Nucleus accumbens (tissue), 56 donors: ENCODE results near the gene CASP9.

Experiments
- DNase-seq, 56 donors: peaks; one replicate each; lab custom pipeline; 2025; lab: John Stamatoyannopoulos, UW

Gene CASP9

DNA sequence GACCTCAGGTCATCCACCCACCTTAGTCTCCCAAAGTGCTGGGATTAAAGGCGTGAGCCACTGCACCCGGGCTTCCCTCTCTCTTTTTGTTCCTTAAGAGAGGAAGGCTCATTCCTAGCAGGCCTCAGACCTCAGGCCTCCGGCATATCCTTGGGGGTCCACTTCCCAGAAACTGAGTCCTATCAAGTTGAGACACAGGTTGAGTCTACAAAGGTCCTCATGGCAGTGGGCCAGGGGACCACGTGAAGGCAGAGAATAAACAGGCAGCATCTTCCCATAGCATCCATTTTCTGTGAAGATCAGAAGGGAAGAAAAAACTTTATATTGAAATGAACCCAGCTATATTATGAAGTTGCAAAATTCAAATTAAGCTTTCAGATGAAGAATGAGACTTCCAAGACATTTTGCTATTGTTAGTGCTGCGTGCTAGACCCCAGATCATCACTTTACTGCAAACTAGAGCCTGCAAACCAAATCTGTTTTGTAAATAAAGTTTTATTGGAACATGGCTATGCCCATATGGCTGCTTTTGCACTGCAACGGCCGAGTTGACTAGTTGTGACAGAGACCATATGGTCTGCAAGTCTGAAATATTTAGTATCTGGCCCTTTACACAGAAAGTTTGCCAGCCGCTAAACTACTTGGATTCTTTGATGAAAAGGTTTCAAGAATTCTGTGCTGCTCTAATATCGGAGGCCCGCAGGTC lies 71.0 kb downstream of the CASP9 start:
- DNase-seq: no peak

DNA sequence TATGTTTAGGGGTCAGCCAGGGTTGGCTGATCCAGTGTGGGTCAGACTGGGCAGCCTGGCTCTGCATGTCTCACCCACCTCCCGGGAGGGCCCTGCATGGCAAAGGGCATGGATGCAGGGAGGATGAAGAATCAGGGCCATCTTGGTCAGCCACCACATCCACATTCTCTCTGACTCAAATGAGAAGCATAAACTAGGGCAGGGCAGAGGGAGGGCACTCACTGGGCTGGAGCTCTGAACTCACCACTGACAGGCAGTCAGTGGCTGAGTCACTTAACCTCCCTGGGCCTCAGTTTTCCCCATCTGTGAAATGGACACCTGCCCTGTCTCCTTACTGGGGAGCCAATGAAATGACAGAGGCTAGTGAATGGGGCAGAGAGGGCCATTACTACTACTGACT lies 71.8 kb downstream of the CASP9 start:
- no peak for DNase-seq

DNA sequence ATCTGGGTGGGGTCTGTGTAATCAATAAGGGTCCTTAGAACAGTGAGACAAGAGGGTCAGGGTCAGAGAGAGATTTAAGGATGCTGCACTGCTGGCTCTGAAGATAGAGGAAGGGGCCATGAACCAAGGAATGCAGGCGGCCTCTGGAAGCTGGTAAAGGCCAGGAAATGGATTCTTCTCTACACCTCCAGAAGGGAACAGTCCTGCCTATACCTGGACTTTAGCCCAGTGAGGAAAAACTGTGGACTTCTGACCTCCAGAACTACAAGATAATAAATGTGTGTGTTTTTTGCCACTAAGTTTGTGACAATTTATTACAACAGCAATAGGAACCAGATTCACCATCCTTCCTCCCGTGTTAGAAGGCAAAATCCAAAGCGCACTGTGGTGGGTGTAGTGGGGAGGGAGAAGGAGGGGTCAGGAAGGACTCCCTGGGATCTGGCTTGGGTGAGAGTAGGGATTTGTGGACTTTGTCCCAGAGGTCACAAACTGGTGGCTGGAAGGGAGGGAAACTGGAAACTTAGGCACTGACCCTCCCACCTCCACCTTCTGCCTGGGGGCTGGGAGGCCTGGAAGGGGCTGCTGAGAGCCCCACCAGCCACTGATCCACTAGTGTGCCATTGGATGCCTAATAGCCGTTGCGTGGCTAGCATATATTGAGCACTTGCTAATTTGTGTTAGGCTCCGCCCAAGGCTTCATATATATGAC lies 72.8 kb downstream of the CASP9 start:
- DNase-seq: no peak

DNA sequence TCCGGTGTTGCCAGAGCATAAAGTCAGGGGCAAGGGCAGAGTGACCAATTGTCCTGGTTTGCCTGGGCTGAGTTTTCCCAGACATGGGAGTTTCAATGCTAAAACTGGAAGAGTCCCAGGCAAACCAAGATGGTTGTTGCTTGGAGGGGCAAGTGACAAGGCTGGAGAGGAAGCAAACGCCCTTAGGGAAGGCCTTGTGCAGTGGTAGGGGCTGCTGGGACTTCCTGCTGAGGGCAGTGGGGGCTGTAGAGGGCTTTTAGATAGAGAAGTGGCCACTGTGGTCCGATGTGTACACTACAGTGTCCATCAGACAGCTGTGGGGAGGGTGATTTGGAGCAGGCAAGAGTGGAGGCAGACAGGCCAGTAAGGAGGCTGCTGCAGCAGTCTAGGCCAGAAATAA lies 74.4 kb downstream of the CASP9 start:
- DNase-seq: no peak

DNA sequence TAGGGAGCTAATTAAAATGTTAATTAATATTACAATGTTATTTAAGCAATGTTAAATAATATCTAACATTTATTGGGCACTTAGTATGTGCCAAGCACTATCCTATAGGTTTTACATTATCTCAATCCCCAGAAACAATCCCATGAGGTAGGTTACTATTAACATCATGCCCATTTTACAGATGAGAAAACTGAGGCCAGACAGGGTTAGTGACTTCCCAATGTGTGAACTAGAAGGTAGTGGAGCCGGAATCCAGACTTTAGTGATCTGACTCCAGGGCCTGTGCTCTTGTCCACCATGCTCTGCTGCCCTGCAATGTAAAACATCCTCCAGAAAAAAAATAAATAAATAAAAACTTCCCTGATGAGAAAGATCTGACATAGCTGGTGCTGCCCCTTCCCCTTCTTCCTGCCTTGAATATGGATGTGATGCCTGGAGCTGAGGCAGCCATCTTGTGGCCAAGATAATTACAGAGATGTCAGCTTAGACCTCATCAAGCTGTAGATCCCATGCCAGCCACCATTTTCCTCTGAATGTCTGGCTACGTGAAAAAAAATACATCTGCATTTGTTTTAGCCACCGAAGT lies 75.0 kb downstream of the CASP9 start:
- no peak for DNase-seq

DNA sequence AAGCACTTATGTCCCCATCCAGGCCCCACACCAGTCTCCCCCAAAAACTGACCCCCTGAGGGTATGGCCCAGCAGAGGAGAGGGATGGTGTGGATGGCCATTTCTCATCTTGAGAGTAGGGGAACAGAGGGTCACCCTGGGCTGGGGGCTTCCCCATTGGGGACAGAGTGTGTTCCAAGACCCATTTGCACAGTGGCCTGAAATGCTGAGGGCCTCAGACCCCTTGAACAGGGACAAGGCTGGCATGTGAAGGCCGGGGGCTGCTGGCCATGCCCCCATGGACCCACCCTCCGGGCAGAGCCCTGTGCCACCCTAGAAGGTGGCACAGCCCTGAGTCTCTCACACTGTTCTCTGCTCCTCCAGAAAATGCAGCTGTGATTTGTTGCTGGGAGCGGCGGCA lies 77.8 kb downstream of the CASP9 start:
- DNase-seq: no peak

DNA sequence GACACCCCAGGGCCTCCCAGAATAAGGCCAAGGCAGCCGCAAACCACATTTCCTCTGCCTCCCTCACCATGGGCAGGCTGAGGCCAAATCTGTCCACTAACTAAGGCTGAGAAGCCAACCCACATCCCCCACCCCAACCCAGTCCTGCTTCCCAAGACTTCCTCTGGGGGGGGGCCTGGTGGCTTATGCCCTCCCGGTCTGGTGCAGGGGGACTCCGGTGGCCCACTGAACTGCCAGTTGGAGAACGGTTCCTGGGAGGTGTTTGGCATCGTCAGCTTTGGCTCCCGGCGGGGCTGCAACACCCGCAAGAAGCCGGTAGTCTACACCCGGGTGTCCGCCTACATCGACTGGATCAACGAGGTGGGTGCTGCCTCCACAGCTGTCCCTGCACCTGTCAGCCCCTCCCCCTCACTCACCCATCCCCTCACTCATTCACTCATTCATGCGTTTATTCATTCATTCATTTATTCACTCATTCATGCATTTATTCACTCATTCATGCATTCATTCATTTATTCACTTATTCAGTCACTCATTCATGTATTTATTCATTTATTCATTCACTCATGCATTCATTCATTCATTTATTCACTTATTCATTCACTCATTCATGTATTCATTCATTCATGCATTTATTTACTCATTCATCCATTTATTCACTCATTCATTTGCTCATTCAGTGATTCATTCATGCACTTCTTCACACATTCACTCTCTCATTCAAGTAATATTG lies 78.5 kb downstream of the CASP9 start:
- DNase-seq: no peak

DNA sequence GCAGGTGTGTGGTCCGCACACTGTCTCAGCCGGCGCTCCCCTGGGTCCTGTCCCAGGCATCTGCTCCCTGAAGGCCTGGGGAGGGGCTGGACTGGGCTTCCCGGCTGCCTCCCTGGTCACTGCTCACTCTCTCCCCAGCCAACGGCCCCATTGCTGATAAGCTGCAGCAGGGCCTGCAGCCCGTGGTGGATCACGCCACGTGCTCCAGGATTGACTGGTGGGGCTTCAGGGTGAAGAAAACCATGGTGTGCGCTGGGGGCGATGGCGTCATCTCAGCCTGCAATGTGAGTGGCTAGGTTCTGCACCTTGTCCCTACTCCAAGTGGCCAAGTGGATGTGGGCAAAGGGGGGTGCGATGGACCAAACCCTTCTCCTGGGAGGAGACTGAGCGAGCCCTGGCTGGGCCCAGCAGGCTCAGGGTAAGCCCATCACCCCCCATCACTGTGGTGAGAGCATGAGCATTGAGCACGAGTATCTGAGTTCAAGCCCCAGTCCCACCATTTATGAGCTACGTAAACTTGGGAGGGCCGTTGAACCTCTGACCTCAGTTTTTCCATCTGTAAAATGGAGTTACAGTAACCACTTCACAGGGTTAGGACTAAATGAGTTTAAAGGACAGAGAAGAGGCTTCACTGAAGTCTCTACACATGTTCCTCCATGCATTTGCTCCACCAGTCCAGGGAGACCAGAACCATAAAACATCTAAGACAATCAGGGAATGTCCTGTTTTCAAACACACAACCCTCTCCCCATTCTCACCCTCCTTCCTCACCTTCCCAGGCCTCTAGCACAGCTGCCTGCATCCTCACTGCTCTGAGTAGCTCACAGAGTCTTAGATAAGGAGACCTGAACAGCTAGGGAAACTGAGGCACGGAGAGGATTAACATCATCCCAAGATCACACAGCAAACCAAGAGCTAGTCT lies 79.3 kb downstream of the CASP9 start:
- DNase-seq: no peak

DNA sequence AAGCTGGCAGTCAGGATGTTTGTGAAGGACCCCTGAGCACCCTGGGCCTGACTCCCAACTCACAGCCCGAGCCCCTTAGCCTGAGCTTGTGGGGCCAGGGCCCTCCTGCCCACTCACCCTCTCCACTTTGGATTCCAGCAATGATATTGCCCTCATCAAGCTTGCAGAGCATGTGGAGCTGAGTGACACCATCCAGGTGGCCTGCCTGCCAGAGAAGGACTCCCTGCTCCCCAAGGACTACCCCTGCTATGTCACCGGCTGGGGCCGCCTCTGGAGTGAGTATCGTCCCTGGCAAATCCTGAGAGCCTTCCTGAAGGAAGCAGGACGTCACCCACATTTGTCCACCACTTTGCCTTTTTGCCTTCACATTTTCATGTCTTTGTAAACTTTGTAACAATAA lies 80.7 kb downstream of the CASP9 start:
- no peak for DNase-seq

DNA sequence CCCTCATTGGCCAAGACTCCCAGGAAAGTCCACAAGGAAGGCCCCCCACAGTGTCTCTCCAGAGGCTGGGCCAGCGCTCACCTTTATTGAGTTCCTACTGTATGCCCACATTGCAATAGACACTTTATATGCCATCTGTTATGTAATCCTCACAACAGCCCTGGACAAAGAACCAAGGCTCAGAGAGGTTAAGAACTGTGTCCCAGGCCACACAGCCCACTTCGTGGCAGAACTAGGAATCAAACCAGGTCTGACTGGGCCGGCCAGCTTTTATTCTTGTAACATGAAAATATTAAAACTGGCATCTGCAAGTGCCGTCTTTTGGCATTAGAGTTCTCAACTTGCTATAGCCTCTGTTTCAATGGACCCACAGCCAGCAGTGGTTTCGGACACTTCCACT lies 81.3 kb downstream of the CASP9 start:
- DNase-seq: no peak

DNA sequence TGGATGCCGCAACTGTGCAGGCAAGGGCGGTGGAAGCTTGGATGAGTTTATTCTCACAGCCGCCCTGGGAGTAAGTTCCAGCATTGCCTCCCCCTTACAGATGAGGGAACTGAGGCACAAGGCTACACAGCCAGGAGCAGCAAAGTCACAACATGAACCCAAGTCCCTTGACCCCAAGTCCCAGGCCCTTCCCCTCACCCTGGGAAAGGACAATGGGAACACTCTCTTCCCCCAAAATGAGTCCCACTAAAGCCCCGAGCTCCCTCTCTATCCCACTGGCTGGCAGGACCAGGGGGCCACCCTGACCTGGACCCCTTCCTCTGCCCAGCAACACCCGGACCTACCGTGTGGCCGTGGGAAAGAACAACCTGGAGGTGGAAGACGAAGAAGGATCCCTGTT lies 81.9 kb downstream of the CASP9 start:
- no peak for DNase-seq
